IPS DF 6.9 (cell line): Measurements from ENCODE around the gene BCAS3.

ENCODE experiments used
- DNase-seq: peaks from one replicate; pipeline ENCODE4 v3.0.0-alpha.2; 2013; ENCODE audit warnings: low read depth, low spot score
- H3K27ac ChIP-seq: one replicate; pipeline ENCODE4 v1.5.1; 2013; ENCODE audit warnings: low read length, control low read depth
- H3K27me3 ChIP-seq: 2 replicates; pipeline ENCODE4 v1.6.1; 2013; ENCODE audit warnings: mild to moderate bottlenecking, low read length; ENCODE audit not compliant: control insufficient read depth, insufficient read depth
- H3K36me3 ChIP-seq: 2 replicates; pipeline ENCODE4 v1.6.1; 2013; ENCODE audit warnings: low read length; ENCODE audit not compliant: control insufficient read depth, insufficient read depth
- H3K4me1 ChIP-seq: 2 replicates; pipeline ENCODE4 v1.6.1; 2013; ENCODE audit warnings: low read length; ENCODE audit not compliant: control insufficient read depth, insufficient read depth
- H3K4me3 ChIP-seq: 2 replicates; pipeline ENCODE4 v1.5.1; 2013; ENCODE audit warnings: mild to moderate bottlenecking, low read length
- H3K9me3 ChIP-seq: 2 replicates; pipeline ENCODE4 v1.6.1; 2013; ENCODE audit warnings: low read length, inconsistent platforms; ENCODE audit not compliant: control insufficient read depth, insufficient read depth
- WGBS: extraction: QIAGEN DNeasy Blood & Tissue Kit; methylation state at CpG from one replicate; pipeline ENCODE4 v1.1.7; 2013; ENCODE audit warnings: mixed read lengths, missing lambda C conversion rate; ENCODE audit not compliant: insufficient read length, insufficient coverage; 5-methylcytosine and 5-hydroxymethylcytosine counted together

BCAS3 gene

DNA sequence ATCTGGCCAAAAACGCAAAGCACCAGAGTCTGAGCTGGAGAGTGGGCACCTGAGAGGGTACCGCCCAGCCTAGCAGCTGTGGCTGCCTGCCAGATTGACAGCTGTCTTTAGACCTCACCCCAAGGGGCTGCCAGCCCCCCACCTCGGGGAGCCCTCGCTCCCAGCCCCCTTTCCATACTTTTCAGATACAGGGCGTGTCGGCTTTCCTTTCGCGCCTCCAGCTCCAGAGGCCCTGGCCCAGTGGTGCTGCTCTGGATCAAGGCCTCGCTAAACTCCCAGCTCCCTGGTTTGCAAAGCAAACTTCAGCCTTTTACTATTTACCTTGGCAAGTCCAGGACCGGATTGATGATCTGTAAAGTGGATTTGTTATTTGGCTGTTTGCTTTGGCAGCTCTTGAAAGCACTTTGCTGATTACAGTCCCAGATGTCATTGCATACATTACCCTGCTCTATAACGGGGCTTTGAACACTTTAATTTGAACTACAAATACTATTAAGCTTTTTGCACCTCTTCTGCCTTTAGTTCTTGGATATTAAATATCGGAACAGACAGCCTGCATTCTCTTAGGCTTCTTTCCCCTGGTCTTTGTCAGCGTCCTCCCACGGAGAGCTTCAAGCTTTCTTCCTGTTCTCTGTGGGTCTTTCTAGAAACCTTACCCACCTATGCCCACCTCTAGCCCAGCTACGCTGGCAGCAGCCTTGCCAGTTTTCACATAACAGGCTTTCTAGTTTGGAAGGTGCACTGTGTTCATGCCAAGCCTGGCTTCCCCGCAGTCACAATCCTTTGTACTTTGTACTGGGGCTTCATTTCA, 658.4 kb downstream of the BCAS3 start:
- no peaks in the 10 kb centered on the region for H3K4me1 ChIP-seq
- H3K4me3 ChIP-seq, result no peak overlapping the region
- no peak for DNase-seq
- H3K9me3 ChIP-seq, result no peaks in the 10 kb centered on the region
- H3K27ac ChIP-seq, result no peak overlapping the region
- WGBS, result no CpG with 5 or more reads among the region's 16 CpGs
- no peaks in the 10 kb centered on the region for H3K27me3 ChIP-seq
- no peaks in the 10 kb centered on the region for H3K36me3 ChIP-seq

DNA sequence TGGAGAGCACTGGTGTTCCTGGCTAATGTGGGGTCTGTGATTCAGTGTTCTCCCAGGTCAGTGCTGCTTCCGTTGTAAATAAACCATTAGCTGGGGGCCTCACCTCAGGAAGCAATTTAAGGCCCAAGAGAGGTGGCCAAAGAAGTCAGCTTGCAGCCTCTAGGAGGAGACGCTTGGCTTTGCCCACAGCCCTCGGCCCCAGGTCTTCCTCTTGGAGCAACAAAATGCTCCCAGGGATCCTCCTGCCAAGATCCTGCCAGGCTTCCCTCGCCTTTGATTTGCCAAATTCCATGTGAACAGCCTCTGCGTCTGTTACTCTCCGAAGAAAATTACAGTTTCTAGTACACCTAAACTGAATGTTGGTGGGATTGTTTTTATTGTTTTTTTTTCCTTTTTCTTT, 659.6 kb downstream of the BCAS3 start:
- Histone ChIP-seq H3K27ac (no peak overlapping the region), H3K36me3 (no peaks in the 10 kb centered on the region), H3K4me1 (no peaks in the 10 kb centered on the region), H3K27me3 (no peaks in the 10 kb centered on the region), H3K4me3 (no peak overlapping the region), H3K9me3 (no peaks in the 10 kb centered on the region)
- WGBS, result no CpG with 5 or more reads among the region's 6 CpGs
- DNase-seq, result no peak

DNA sequence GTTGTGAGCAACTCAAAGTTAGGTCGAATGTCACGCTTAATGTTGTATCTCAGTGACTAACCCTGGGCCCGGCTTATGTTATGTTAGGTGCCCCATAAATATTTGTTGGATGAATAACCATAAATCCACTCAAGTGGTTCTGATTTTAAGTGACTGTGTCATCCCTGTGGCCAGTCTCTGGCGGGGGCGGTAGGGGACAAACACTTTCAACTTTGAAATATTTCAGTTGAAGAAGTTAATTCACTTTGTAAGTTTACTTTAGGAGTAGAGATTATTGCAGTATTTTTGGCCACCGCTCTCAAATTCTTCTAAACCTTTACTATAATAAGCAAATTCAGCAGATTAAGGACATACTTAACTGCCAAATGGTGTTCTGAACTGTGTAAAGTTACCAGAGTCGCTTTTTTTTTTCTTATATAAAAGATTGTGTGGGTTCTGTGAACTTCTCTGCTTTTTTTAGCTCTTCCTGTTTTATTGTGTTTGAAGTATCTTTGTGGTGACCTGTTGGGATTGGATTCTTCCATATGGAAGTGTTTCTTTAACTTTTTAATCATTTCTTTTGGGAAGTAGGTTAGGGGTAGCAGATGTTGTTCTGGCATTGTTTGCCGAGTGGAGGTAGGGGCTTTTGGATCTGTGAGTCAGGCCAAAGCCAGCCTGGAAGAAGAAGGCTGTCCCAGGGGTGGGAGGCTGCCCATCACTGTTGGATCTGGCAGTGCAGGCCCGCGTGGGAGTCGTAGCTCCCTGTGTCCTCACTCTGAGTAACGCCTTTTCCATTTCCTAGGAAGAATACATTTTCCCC, 660.5 kb downstream of the BCAS3 start:
- WGBS, result no CpG with 5 or more reads among the region's 12 CpGs
- H3K36me3 ChIP-seq, result no peaks in the 10 kb centered on the region
- no peaks in the 10 kb centered on the region for H3K9me3 ChIP-seq
- DNase-seq, result no peak
- no peak overlapping the region for H3K4me3 ChIP-seq
- no peaks in the 10 kb centered on the region for H3K27me3 ChIP-seq
- H3K27ac ChIP-seq, result no peak overlapping the region
- H3K4me1 ChIP-seq, result no peaks in the 10 kb centered on the region

DNA sequence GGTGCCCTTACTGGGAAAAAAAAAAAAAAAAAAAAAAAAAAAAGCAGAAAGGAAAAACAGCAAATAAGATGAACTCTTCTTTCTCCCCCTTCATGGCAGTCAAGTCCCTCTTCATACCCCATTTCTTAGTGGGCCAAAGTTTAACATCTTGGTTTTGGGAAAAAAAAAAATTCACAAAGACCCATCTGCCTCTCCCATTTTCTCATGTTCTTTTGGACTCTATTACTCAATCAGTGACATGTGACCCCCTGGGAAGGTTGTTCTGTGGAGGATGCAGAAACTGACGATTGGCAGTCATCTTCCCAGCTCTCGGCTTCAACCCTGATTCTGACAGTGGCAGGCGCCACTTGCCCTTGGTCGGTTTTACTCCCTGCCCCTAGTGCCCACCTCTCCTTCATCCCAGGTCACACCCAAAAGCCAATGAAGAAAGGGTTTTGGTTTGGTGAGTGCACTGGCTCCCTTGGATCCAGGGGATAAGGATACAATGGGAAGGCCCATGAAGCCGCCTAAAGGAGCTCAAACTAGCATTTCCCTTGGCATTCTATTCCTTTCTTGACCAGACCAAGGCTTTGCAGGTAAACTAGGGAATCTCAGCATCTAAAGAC, 661.3 kb downstream of the BCAS3 start:
- no peaks in the 10 kb centered on the region for H3K36me3 ChIP-seq
- no peaks in the 10 kb centered on the region for H3K4me1 ChIP-seq
- WGBS, result no CpG with 5 or more reads among the region's 5 CpGs
- no peak for DNase-seq
- no peaks in the 10 kb centered on the region for H3K27me3 ChIP-seq
- H3K4me3 ChIP-seq, result no peak overlapping the region
- H3K9me3 ChIP-seq, result no peaks in the 10 kb centered on the region
- H3K27ac ChIP-seq, result no peak overlapping the region

DNA sequence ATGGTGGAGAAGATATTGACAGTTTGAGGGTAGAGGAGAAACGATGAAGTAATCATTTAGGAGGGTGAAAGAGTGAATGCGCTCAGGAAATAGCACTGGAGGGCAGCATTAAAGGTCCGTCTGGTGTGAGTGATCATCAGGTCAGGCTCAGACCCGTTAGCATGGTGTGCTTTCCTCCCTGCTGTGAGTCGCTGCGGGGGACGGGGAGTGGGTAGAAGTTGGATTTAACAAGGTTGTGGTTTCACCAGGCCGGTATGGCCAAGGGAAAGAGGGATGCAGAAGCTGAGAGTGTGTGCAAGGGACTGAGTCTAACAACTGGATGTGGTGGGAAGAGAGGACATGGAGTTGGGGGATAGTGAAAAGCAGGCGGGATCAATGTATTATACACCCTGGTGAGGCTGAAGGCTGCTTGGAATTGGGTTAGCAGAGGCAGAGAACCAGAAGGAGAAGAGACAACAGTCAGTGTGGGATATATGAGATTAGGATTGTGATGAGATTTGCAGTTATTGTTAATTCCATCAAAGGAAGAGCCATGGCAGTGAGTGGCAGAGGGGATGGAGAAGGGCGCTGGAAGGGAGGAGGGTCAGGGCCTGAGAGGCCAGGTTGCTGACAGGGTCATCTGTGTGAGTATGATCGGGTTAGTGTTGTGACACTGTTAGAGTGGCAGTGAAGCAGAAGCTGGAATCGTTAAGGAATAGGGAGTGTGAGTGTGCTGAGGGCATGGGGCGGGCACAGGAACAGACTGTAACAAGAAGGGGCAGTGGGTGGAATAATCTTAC, 663.0 kb downstream of the BCAS3 start:
- no CpG with 5 or more reads among the region's 13 CpGs for WGBS
- H3K9me3 ChIP-seq, result no peaks in the 10 kb centered on the region
- H3K4me3 ChIP-seq, result no peak overlapping the region
- no peaks in the 10 kb centered on the region for H3K4me1 ChIP-seq
- no peak overlapping the region for H3K27ac ChIP-seq
- no peaks in the 10 kb centered on the region for H3K27me3 ChIP-seq
- no peaks in the 10 kb centered on the region for H3K36me3 ChIP-seq
- no peak for DNase-seq

DNA sequence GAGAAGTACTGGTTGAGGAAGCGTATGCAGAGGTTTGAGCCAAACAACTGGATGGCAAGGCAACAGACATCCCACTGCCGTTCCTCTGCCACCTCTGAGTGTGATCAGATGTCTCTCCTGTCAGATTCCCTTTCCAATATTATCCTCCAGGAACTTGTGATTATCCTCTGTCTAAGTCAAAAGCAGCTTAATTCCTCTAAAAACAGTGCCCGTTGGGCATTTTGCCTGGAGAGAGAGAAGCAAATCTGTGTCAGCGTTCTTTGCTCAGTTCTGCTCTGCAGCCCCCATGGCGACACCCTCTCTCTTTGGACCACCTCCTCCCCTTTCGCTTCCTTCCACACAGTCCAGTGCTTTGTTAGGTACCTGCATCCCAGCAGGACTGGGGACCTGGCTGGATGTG, 665.9 kb downstream of the BCAS3 start:
- H3K4me3 ChIP-seq, result no peak overlapping the region
- H3K9me3 ChIP-seq, result no peaks in the 10 kb centered on the region
- no peaks in the 10 kb centered on the region for H3K27me3 ChIP-seq
- no peaks in the 10 kb centered on the region for H3K4me1 ChIP-seq
- H3K36me3 ChIP-seq, result no peaks in the 10 kb centered on the region
- no peak overlapping the region for H3K27ac ChIP-seq
- WGBS, result no CpG with 5 or more reads among the region's 6 CpGs
- no peak for DNase-seq

DNA sequence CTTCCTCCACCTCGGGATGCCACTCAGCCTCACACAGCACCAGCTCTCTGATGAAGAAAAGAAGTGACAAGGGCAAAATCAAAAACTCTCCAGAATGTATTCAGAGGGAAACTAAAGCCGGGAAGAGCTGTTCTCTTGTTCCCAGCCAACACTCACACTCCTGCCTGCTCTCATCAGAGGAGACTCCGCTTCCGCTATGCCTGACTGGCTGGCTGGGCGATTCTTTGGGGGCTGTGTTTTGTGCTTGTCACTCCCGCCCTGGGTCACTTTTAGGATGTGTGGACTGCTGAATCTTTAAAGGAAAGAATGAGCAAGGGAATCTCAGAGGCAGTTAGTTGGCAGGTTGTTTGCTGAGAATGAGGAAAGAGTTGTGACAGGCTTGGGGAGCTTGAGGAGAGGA, 667.4 kb downstream of the BCAS3 start:
- no peaks in the 10 kb centered on the region for H3K4me1 ChIP-seq
- H3K4me3 ChIP-seq, result no peak overlapping the region
- H3K27me3 ChIP-seq, result no peaks in the 10 kb centered on the region
- DNase-seq, result no peak
- no peaks in the 10 kb centered on the region for H3K36me3 ChIP-seq
- H3K9me3 ChIP-seq, result no peaks in the 10 kb centered on the region
- no peak overlapping the region for H3K27ac ChIP-seq
- no CpG with 5 or more reads among the region's 6 CpGs for WGBS

DNA sequence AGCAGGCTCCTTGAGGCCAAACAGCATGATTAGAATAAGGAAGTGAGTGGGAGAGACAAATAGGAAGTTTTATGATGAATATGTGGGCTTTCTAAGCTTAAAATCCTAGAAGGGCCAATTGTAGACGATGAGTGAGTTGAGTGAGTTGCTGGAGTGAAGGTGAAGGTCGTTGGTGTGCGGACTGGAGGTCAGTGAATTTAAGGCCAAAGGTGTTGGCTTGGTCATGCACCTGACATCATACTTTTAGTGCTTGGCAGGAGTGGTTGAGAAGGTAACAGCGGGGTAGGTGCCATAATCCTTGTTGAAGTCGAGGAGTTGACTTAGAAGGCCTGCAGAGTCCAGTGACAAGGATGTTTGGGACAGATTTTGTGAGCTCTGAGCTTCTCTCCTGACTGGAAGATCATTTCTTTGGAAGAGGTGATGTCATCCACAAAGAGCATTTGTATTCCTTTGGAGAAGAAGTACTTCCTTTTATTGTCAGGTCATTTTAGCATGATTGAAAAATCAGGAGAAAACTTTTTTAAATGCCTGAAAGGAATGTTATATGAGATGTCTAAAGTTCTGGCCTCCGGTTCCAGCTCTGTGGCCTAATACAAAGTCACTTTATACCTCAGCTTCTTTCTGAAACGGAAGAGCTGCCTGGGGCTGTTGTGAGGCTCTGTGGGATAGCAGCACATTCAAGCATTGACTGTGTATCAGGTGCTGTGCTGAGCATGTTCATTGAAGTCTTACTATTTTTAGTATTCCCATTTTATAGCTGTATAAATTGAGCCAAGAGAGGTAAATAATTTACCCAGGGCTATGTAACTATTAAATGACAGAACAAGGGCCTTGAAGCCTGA, 668.4 kb downstream of the BCAS3 start:
- Histone ChIP-seq H3K27ac (no peak overlapping the region), H3K36me3 (no peaks in the 10 kb centered on the region), H3K9me3 (no peaks in the 10 kb centered on the region), H3K4me1 (no peaks in the 10 kb centered on the region), H3K4me3 (no peak overlapping the region), H3K27me3 (no peaks in the 10 kb centered on the region)
- no peak for DNase-seq
- WGBS, result 100% methylated on average over 2 of the region's 7 CpGs

DNA sequence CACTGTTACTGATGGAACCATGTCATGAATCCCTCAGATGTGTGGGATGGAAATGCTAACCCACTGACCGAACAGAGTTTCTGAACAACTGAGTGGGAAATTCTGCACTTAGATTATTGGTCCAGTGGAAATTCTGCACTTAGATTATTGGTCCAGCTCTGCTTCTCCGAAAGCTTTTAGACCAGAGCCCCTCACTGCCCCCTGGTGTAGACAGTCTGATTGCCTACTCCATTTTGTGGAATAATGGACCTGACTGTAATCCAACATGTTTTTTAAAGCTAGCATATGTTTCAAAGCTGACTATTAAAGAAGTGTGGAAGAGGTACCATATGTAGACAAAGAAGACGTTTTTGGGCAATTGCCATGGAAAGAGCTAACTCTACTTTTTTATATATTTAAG, 671.7 kb downstream of the BCAS3 start:
- H3K36me3 ChIP-seq, result no peaks in the 10 kb centered on the region
- H3K27ac ChIP-seq, result no peak overlapping the region
- H3K27me3 ChIP-seq, result no peaks in the 10 kb centered on the region
- H3K4me1 ChIP-seq, result peaks cover 4% of the 10 kb centered on the region
- DNase-seq, result no peak
- H3K4me3 ChIP-seq, result no peak overlapping the region
- no CpG with 5 or more reads among the region's 3 CpGs for WGBS
- H3K9me3 ChIP-seq, result no peaks in the 10 kb centered on the region
